Fibroblast of skin of left biceps (primary cell): ENCODE data around the gene ZNF397.

ENCODE experiments used
- DNase-seq, 2 experiments: peaks; one replicate each; pipeline ENCODE4 v3.0.0-alpha.2; 2013; ENCODE audit warnings: low read depth in 2 of 2

The ZNF397 gene

GRCh38 chr18:35290094-35290735 is 49.4 kb downstream of the ZNF397 start, which contains the start of gene ZSCAN30:
Gene ZSCAN30, minus strand, starts transcription at chr18:35290229. Its CDS starts 25,877 bp downstream, at chr18:35264352.
- peak; percentile 79 to 84 for DNase-seq

GRCh38 chr18:35291166-35291565 is 50.3 kb downstream of the ZNF397 start:
- DNase-seq: no peak

GRCh38 chr18:35296060-35296459 is 55.2 kb downstream of the ZNF397 start:
- DNase-seq: no peak

- no peak for DNase-seq
Measured at GRCh38 chr18:35303610-35304009, 62.8 kb downstream of the ZNF397 start.

- DNase-seq: no peak
Measured at GRCh38 chr18:35306588-35307250, 65.9 kb downstream of the ZNF397 start.
